Measurements from ENCODE around the gene RSPH10B2. TPM values are rescaled to one million over a fixed set of nuclear protein-coding genes. Genes with fewer than 3 reads are reported as not detected.
"Not testable (repeated sequence)": the region's sequence is repeated elsewhere in the genome, so short reads cannot be mapped to it uniquely, and the experiment has no call there.

Gene RSPH10B2
- total and polyA plus RNA-seq, 3 experiments from 2014 or later: 0.09 to 1.0 TPM; not detected in 1

DNA sequence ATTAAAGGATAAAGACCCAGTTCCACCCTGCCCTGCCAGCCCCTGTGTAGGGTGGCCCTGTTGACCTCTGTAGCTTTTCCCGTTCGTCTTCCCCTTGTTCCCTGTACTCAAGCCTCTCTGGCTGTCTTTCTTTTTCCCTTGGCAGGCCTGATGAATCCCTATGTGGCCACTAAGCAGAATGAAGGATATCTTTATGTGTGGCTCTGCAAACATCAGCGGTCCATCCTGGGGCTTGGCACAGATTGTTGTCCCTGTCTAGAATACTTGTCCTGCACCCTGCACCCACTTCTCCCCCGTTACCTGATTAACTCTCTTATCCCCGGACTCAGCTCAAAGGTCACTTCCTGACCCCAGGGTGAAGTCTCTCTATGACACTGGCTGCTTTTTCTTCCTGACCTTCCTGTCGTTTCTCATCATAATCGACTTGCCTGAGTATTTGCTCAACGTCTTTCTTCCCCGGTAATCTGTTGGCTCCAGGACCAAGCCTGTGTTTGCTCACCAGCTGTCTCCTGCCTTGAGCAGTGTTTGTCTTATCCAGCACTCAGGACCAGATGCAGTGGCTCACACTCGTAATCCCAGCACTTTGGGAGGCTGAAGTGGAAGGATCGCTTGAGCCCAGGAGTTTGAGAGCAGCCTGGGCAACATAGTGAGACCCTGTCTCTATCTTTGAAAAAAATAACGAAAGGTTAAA, 9.3 kb upstream of the RSPH10B2 start:
- H3K27me3 Mint-ChIP-seq; H3K4me1 ChIP-seq (ENCODE audit: insufficient read depth, low read length); H3K9me3 Mint-ChIP-seq; H3K27me3 ChIP-seq (ENCODE audit: insufficient read depth, low read length, poor library complexity, severe bottlenecking); CTCF ChIA-PET; H3K4me3 Mint-ChIP-seq; DNase-seq; H3K4me1 Mint-ChIP-seq; H3K27ac ChIP-seq (ENCODE audit: low read depth, low read length); POLR2A ChIA-PET; H3K4me3 ChIP-seq (ENCODE audit: low read length); H3K9me3 ChIP-seq (ENCODE audit: low read length); H3K36me3 ChIP-seq (ENCODE audit: insufficient read depth, low read length): not testable (repeated sequence)
- Mint-ChIP-seq H3K27ac (peak overlapping the region in 1 of 8 donors; percentile 23), H3K36me3 (peaks cover 0 to 35% (median 3%) of the 10 kb centered on the region in 3 donors)

DNA sequence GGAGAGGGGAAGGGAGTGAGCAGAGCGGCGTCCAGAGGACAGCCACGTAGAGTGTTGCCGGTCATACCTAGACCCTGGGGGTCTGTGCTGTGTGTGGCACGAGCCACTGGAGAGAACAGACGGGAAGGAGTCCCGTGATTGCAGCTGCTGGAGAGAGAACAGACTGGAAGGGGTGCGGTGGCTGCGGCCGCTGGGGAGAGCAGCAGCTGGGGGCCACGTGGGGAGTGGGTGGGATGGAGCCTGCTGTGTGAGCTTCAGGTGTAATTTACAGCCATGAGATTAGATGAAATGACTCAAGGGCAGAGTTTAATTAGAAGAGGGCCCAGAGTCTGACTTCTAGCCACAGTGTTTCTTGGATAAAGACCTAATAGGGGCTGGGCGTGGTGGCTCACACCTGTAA, 4.6 kb upstream of the RSPH10B2 start:
- H3K4me3 ChIP-seq (ENCODE audit: low read length); H3K9me3 ChIP-seq (ENCODE audit: low read length); H3K9me3 Mint-ChIP-seq; H3K27ac ChIP-seq (ENCODE audit: low read depth, low read length); H3K4me1 Mint-ChIP-seq; H3K27me3 ChIP-seq (ENCODE audit: insufficient read depth, low read length, poor library complexity, severe bottlenecking); DNase-seq; POLR2A ChIA-PET; H3K27ac Mint-ChIP-seq; H3K4me3 Mint-ChIP-seq; H3K4me1 ChIP-seq (ENCODE audit: insufficient read depth, low read length); H3K27me3 Mint-ChIP-seq; CTCF ChIA-PET; H3K36me3 ChIP-seq (ENCODE audit: insufficient read depth, low read length): not testable (repeated sequence)
- H3K36me3 Mint-ChIP-seq: peaks cover 0 to 19% (median 1%) of the 10 kb centered on the region in 3 donors

DNA sequence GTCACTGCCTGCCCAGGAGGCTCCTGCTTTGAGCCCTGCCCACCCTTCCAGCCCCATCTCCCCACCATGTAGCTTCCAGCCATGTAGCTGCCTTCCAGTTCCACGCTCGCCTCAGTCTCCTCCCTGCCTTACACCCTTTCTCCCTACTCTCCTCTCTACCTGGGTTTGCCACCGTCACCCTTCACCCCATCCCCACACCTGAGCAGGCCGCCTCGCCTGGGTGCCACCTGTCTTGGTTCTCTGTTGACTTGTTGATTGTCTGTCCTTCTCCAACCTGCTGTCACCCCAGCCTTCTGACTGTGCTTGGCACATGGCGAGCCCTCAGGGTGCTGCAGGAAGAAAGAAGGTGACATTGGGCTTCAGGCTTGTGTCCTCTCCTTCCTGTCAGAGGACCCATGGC, 3.7 kb upstream of the RSPH10B2 start:
- H3K4me1 ChIP-seq (ENCODE audit: insufficient read depth, low read length); H3K9me3 Mint-ChIP-seq; H3K4me3 ChIP-seq (ENCODE audit: low read length); DNase-seq; H3K27ac ChIP-seq (ENCODE audit: low read depth, low read length); H3K4me3 Mint-ChIP-seq; H3K4me1 Mint-ChIP-seq; H3K27me3 Mint-ChIP-seq; H3K27ac Mint-ChIP-seq; H3K9me3 ChIP-seq (ENCODE audit: low read length); H3K27me3 ChIP-seq (ENCODE audit: insufficient read depth, low read length, poor library complexity, severe bottlenecking); POLR2A ChIA-PET; CTCF ChIA-PET; H3K36me3 ChIP-seq (ENCODE audit: insufficient read depth, low read length): not testable (repeated sequence)
- peaks cover 0 to 14% (median 0%) of the 10 kb centered on the region in 3 donors for H3K36me3 Mint-ChIP-seq

DNA sequence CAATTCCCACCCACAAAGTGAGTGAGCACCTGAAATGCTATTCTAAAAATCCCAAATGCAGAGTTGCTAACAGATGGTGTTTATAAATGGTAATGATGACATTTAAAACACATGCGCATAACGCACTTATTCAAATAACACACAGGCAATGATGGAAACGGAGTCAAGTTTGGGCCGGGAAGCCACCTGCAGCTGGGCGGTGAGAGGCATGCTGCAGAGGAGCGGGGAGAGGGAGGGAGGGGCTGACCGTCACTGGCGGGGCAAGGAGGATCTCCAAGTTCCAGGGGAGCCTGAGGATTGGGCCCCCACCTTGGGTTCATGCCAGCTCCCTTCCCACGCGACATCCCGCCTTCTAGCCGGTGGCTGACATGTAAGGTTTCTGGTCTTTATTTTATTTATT, 7.3 kb downstream of the RSPH10B2 start:
- H3K4me1 Mint-ChIP-seq; POLR2A ChIA-PET; H3K27ac ChIP-seq (ENCODE audit: low read depth, low read length); CTCF ChIA-PET; H3K27me3 Mint-ChIP-seq; H3K4me3 Mint-ChIP-seq; H3K27ac Mint-ChIP-seq; H3K9me3 Mint-ChIP-seq; H3K9me3 ChIP-seq (ENCODE audit: low read length); H3K4me3 ChIP-seq (ENCODE audit: low read length); DNase-seq; H3K27me3 ChIP-seq (ENCODE audit: insufficient read depth, low read length, poor library complexity, severe bottlenecking); H3K4me1 ChIP-seq (ENCODE audit: insufficient read depth, low read length); H3K36me3 Mint-ChIP-seq; H3K36me3 ChIP-seq (ENCODE audit: insufficient read depth, low read length): not testable (repeated sequence)

DNA sequence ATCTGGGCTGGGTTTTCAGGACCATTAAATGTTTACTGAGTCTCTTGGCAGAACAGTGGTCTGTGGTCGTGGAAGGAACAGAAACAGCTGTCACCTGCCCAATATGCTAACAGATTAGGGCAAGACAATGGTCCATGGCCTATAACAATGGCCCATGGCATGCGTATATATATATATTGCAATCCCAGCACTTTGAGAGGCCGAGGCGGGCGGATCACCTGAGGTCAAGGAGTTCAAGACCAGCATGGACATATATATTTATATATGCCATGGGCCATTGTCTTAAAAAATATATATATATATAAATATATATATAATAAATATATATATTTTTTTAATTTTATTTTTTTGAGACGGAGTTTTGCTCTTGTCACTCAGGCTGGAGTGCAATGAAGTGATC, 27.7 kb downstream of the RSPH10B2 start:
- H3K27me3 ChIP-seq (ENCODE audit: insufficient read depth, low read length, poor library complexity, severe bottlenecking); H3K9me3 ChIP-seq (ENCODE audit: low read length); H3K4me1 Mint-ChIP-seq; H3K27ac ChIP-seq (ENCODE audit: low read depth, low read length); DNase-seq; CTCF ChIA-PET; POLR2A ChIA-PET; H3K4me3 ChIP-seq (ENCODE audit: low read length); H3K27ac Mint-ChIP-seq; H3K4me1 ChIP-seq (ENCODE audit: insufficient read depth, low read length); H3K27me3 Mint-ChIP-seq; H3K9me3 Mint-ChIP-seq; H3K36me3 Mint-ChIP-seq; H3K4me3 Mint-ChIP-seq; H3K36me3 ChIP-seq (ENCODE audit: insufficient read depth, low read length): not testable (repeated sequence)

DNA sequence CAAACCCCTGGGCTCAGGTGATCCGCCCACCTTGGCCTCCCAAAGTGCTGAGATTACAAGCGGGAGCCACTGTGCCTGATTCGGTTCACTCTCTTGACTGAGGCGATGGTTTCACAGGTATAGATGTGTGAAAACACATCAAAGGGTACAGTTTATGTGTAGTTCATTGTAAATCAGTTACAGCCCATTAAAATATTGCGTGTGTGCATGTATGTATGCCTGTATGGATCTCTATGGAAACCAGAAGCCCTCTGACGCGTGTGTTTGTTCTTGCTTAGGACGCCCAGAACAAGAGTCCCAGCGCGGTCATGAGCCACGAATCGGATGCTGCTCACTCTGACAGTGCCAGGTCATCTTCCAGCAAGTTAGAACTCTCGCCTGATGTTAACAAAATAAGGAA, 35.5 kb downstream of the RSPH10B2 start:
- H3K27ac Mint-ChIP-seq; H3K27me3 Mint-ChIP-seq; H3K4me1 Mint-ChIP-seq; H3K9me3 ChIP-seq (ENCODE audit: low read length); POLR2A ChIA-PET; H3K4me3 ChIP-seq (ENCODE audit: low read length); CTCF ChIA-PET; H3K4me3 Mint-ChIP-seq; H3K4me1 ChIP-seq (ENCODE audit: insufficient read depth, low read length); H3K36me3 ChIP-seq (ENCODE audit: insufficient read depth, low read length); DNase-seq; H3K9me3 Mint-ChIP-seq; H3K27ac ChIP-seq (ENCODE audit: low read depth, low read length); H3K36me3 Mint-ChIP-seq; H3K27me3 ChIP-seq (ENCODE audit: insufficient read depth, low read length, poor library complexity, severe bottlenecking): not testable (repeated sequence)

DNA sequence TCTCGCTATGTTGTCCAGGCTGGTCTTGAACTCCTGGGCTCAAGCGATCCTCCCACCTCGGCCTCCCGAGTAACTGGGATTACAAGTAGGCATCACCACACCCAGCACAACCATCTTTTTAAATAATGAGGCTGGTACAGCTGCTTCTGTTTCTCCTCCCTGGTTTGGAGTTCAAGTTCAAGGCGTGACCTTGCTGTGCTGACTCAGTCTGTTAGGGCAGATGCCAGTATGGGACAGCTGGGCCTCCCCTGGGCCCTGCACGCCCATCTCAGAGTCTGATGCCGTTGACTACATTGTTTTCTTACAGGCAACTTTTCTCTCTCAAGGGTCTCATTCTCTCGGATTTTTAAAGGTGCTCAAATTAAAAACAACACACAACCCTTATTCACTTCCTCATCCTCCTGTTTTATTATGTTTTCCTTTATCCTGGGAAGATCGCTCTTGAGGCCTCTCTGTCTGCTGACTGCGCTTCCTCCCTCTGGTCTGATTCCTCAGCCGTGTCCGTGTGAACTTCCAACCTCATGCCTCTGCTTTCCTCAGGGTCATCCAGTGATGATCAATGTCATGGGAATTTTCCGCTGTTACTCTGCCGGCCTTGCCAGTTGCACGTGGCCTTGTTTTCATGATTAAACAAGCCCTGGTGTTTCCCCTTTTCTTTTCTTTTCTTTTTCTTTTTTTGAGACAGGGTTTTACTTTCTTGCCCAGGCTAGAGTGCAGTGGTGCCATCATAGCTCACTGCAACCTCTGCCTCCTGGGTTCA, 38.4 kb downstream of the RSPH10B2 start:
- H3K4me1 ChIP-seq (ENCODE audit: insufficient read depth, low read length); H3K9me3 Mint-ChIP-seq; H3K4me1 Mint-ChIP-seq; H3K27me3 Mint-ChIP-seq; H3K4me3 Mint-ChIP-seq; H3K9me3 ChIP-seq (ENCODE audit: low read length); CTCF ChIA-PET; H3K27me3 ChIP-seq (ENCODE audit: insufficient read depth, low read length, poor library complexity, severe bottlenecking); H3K27ac Mint-ChIP-seq; H3K36me3 ChIP-seq (ENCODE audit: insufficient read depth, low read length); H3K4me3 ChIP-seq (ENCODE audit: low read length); DNase-seq; H3K27ac ChIP-seq (ENCODE audit: low read depth, low read length); POLR2A ChIA-PET: not testable (repeated sequence)
- H3K36me3 Mint-ChIP-seq: peaks cover 0 to 10% (median 0%) of the 10 kb centered on the region in 3 donors

DNA sequence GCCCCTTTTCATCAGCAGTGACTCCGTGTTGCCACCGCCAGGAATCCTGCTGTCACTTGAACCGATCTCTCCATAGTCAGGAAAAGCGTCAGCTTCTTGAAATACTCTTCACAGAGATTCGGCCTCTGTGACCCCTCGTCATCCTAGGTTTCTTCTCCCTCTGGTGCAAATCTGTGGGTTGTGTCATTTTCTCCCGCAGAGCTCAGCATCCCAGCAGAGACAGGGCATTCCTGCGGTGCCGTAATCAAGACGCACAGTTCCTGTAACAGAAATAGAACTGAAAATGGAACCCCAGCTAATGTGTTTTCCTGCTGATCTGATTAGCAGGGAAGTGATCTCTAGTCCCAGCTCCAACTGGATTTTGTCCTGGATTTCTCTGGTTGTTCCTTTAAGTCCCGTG, 40.4 kb downstream of the RSPH10B2 start:
- H3K27me3 ChIP-seq (ENCODE audit: insufficient read depth, low read length, poor library complexity, severe bottlenecking); POLR2A ChIA-PET; H3K27ac ChIP-seq (ENCODE audit: low read depth, low read length); H3K27me3 Mint-ChIP-seq; H3K4me3 ChIP-seq (ENCODE audit: low read length); H3K9me3 ChIP-seq (ENCODE audit: low read length); H3K36me3 ChIP-seq (ENCODE audit: insufficient read depth, low read length); H3K27ac Mint-ChIP-seq; CTCF ChIA-PET; H3K4me1 ChIP-seq (ENCODE audit: insufficient read depth, low read length); DNase-seq; H3K9me3 Mint-ChIP-seq; H3K4me1 Mint-ChIP-seq; H3K4me3 Mint-ChIP-seq: not testable (repeated sequence)
- H3K36me3 Mint-ChIP-seq: peaks cover 0 to 12% (median 0%) of the 10 kb centered on the region in 3 donors

Measured in CD8-positive, alpha-beta memory T cell (primary cell).